Measurements from ENCODE around the gene CCDC195. TPM values are rescaled to one million over a fixed set of nuclear protein-coding genes. Genes with fewer than 3 reads are reported as not detected.

CCDC195 gene
- total and polyA plus RNA-seq, 12 donors, result not detected

DNA sequence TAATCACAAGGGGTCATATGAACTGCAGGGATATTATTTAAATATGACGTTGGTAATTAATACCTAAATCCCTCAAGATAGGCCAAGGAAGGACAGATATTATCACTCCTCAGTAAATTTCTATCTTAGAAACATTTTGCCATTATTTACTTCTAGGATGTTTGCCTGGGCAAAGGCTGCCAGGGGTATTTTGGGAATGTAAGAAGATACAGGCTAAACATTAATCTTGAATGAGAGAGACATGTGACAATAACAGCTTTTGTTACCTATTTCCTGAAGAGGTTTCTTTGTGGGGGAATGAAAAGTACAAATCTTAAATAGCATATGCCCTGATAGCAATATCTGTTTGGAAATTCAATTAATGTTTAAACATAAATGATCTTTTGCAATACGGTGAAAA is 756 bp upstream of the CCDC195 start:
- no peak for TF ChIP-seq POLR2A (IDR thresholded peaks at IDR 0.05)
- TF ChIP-seq, protein P1, sequence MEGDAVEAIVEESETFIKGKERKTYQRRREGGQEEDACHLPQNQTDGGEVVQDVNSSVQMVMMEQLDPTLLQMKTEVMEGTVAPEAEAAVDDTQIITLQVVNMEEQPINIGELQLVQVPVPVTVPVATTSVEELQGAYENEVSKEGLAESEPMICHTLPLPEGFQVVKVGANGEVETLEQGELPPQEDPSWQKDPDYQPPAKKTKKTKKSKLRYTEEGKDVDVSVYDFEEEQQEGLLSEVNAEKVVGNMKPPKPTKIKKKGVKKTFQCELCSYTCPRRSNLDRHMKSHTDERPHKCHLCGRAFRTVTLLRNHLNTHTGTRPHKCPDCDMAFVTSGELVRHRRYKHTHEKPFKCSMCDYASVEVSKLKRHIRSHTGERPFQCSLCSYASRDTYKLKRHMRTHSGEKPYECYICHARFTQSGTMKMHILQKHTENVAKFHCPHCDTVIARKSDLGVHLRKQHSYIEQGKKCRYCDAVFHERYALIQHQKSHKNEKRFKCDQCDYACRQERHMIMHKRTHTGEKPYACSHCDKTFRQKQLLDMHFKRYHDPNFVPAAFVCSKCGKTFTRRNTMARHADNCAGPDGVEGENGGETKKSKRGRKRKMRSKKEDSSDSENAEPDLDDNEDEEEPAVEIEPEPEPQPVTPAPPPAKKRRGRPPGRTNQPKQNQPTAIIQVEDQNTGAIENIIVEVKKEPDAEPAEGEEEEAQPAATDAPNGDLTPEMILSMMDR (IDR thresholded peaks at IDR 0.05), result no peak
- no peaks in the 10 kb centered on the region for H3K4me1 ChIP-seq (replicated peaks in 1 of 2)
- H3K36me3 ChIP-seq (replicated peaks in 1 of 2), result no peaks in the 10 kb centered on the region
- no peaks in the 10 kb centered on the region for H3K9me3 ChIP-seq (replicated peaks in 1 of 3)
- no peak overlapping the region for H3K27ac ChIP-seq
- no peaks in the 10 kb centered on the region for H3K27me3 ChIP-seq
- WGBS, 4 donors, result 70 to 82% (median 72%) methylated on average over 2 of the region's 2 CpGs
- no peak for DNase-seq
- intact Hi-C loops (cut with DNase I), result no loop called here
- no peak overlapping the region for H3K4me3 ChIP-seq

DNA sequence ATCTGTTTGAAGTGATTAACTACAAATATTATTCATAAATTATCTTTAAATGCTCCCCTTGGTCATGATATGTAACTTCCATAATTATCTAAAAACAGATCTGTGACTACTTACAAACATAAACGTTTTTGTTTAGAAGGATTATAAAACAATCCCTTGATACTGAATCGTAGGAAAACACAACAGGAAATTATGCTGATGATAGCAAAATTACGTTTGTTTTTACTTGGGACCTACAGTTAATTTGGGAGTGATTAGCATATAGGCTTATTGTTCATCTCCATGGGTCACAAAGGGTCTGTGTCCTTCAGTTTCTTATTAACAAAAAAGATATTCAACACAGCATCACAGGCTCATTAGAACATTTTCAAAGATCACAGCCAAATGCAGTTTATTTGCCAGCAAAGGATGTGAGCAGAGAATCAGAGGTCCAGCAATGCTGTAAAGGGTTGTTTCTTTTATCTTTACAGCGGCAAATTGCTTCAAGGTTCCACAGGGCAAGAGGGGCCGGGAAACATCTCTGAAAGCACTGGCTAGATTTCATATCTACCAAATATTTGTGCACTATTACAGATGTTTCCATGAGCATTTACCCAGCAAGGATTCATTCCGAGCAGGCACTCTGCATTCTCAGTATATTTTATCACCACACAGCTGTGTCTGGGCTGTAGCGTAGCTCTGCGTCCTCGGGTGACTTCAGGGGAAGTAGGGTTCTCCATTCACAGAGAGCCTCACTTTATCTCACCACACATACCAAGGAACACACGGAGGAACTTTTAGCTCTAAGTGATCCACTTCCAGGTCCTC is 4.1 kb downstream of the CCDC195 start:
- DNase-seq, result no peak
- H3K4me1 ChIP-seq (replicated peaks in 1 of 2), result no peaks in the 10 kb centered on the region
- WGBS, 4 donors, result 33 to 42% (median 36%) methylated on average over 10 of the region's 10 CpGs
- no peaks in the 10 kb centered on the region for H3K9me3 ChIP-seq (replicated peaks in 1 of 3)
- H3K4me3 ChIP-seq, result no peak overlapping the region
- H3K27ac ChIP-seq, result no peak overlapping the region
- H3K36me3 ChIP-seq (replicated peaks in 1 of 2), result no peaks in the 10 kb centered on the region
- H3K27me3 ChIP-seq, result no peaks in the 10 kb centered on the region
- TF ChIP-seq, protein P1 (IDR thresholded peaks at IDR 0.05), result no peak
- TF ChIP-seq POLR2A (IDR thresholded peaks at IDR 0.05), result no peak
- intact Hi-C loops (cut with DNase I), result no loop called here

DNA sequence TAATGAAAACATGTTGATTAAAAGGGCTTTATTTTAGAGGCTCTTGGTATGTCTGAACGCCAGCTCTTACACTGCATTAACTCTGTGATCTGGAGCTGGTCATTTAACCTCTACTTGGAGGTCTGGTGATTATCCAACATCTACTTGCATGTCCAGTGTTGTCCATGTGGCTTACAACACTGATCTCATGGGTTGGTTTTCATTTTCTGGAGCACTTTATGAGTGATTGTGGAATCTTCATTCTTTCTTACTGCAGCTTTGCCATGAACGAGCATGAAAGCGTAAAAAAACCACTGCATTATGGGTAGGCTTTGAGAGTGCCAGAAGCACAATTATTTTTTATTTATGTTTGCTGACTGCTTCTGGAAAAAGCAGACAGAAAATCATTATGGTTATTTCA is 4.8 kb downstream of the CCDC195 start:
- no peak for DNase-seq
- Histone ChIP-seq H3K4me1 (replicated peaks in 1 of 2) (no peaks in the 10 kb centered on the region), H3K36me3 (replicated peaks in 1 of 2) (no peaks in the 10 kb centered on the region), H3K27ac (no peak overlapping the region), H3K9me3 (replicated peaks in 1 of 3) (no peaks in the 10 kb centered on the region), H3K27me3 (no peaks in the 10 kb centered on the region), H3K4me3 (no peak overlapping the region)
- 73 to 82% (median 77%) methylated on average over 3 of the region's 3 CpGs for WGBS, 4 donors
- intact Hi-C loops (cut with DNase I), result no loop called here
- TF ChIP-seq, protein P1 (IDR thresholded peaks at IDR 0.05), result no peak
- no peak for TF ChIP-seq POLR2A (IDR thresholded peaks at IDR 0.05)

DNA sequence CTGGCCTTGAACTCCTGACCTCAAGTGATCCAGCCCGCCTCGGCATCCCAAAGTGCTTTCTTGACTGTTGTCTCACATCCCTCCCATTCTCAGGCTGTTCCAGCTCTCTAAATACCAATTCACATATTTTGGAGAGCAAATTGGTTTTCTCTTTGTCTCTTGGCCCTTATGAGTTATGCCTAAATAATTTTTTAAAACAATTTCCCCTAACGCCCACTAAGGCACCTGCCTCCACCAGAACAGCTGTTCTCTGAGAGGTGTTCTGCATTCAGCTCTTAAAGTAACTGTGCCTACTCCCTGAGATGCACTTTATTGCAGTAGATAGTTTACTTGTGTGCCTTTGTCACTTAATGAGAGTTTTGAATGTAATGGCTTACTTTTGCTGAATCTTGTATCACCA is 6.9 kb downstream of the CCDC195 start:
- Histone ChIP-seq H3K9me3 (replicated peaks in 1 of 3) (no peaks in the 10 kb centered on the region), H3K4me1 (replicated peaks in 1 of 2) (no peaks in the 10 kb centered on the region), H3K27ac (no peak overlapping the region), H3K4me3 (no peak overlapping the region), H3K27me3 (no peaks in the 10 kb centered on the region), H3K36me3 (replicated peaks in 1 of 2) (no peaks in the 10 kb centered on the region)
- DNase-seq, result no peak
- TF ChIP-seq, protein P1 (IDR thresholded peaks at IDR 0.05), result no peak
- no peak for TF ChIP-seq POLR2A (IDR thresholded peaks at IDR 0.05)
- 64 to 78% (median 71%) methylated on average over 3 of the region's 3 CpGs for WGBS, 4 donors
- intact Hi-C loops (cut with DNase I), result no loop called here

Data from adrenal gland (tissue), 12 donors.